ENCODE measurements around the gene CACNA2D4.

DNA sequence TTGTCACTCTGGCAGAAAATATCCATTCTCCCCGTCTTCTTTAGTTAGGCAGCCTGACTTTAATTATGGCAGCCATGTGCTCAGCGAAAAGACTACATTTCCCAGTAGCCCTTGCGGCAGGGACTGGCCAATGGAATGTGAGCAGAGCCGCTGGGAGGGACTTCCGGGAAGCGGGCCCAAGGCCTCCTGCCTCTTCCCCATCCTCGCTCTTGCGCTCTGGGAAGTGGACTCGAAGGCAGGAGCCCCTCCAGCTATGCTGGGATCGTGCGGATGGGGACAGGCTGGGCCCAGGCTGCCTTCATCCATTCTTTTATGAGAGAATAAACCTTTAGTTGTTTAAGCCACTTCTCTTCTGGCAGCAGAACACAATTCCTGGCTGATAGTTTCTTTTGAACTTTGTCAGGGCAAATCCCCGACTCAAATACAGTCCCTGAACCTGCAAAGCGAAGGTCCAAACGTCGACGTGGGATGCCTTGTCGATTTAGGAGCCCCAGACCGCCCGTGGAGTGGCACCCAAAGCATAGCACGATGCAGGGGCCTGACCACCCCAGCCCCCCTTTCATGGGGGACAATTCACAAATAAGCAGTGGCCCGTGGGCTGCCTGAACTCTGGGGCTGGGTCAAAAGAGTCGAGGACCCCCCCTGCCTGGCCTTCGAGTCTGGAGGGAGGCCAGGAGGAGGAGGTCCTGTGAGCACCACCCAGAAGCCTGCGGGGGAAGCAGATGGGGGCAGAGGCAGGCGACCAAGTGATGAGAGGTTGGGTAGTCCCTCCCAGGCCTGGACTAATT is 113.7 kb downstream of the CACNA2D4 start:
- TF ChIP-seq, protein P1, sequence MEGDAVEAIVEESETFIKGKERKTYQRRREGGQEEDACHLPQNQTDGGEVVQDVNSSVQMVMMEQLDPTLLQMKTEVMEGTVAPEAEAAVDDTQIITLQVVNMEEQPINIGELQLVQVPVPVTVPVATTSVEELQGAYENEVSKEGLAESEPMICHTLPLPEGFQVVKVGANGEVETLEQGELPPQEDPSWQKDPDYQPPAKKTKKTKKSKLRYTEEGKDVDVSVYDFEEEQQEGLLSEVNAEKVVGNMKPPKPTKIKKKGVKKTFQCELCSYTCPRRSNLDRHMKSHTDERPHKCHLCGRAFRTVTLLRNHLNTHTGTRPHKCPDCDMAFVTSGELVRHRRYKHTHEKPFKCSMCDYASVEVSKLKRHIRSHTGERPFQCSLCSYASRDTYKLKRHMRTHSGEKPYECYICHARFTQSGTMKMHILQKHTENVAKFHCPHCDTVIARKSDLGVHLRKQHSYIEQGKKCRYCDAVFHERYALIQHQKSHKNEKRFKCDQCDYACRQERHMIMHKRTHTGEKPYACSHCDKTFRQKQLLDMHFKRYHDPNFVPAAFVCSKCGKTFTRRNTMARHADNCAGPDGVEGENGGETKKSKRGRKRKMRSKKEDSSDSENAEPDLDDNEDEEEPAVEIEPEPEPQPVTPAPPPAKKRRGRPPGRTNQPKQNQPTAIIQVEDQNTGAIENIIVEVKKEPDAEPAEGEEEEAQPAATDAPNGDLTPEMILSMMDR (conservative IDR thresholded peaks at IDR 0.05 in 1 of 2, IDR thresholded peaks at IDR 0.05 in 1 of 2; ENCODE audit: low read depth in 1 of 2, low read length in 2 of 2), result no peak
- TF ChIP-seq EZH2 (IDR thresholded peaks at IDR 0.05; ENCODE audit: low read length, missing control alignments), result no peak
